C4-2B (cell line): ENCODE measurements around the gene PIAS1.

Experiments used
- CTCF ChIP-seq: fragments of 450-650 bp; conservative IDR thresholded peaks from 2 replicates; pipeline ENCODE4 v1.5.1; 2017; ENCODE audit warnings: mild to moderate bottlenecking
- ZFX ChIP-seq: fragments of 450-650 bp; IDR thresholded peaks from 2 replicates; pipeline ENCODE4 v1.6.1; 2017

GRCh38 chr15:68025835-68026424 lies 28.2 kb upstream of the PIAS1 start:
- TF ChIP-seq CTCF (no peak), ZFX (no peak)
